COLO668 (cell line): Measurements from ENCODE around the gene SHISA7.
A peak's percentile ranks its signal among the peaks of the same experiment; 100 is the strongest.

Experiments used
- DNase-seq: peaks from one replicate; lab custom pipeline; 2025; ENCODE audit not compliant: unreplicated experiment; lab: John Stamatoyannopoulos, UW

SHISA7 gene

DNA sequence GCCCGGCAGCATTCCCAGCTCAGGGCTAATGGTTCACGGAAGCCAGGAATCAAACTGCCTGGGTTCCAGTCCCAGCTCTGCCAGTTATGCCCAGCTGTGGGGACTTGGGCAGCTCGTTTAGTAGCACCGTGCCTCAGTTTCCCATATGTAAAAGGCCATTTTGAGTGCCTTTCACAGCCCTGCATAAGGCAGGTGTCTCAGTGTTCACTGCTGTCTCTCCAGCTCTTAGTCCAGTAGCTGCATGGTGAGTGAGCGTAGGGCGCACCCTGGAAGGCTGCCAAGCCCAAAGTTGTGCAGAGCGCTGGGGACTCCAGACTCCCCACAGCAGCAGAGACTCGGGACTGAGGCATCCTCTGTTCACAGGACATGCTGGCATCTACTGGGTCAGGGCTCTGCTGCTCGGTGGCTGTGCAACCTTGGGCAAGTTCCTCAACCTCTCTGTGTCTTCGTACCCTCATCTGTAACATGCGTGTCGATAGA is 51.9 kb downstream of the SHISA7 start:
- DNase-seq, result no peak

DNA sequence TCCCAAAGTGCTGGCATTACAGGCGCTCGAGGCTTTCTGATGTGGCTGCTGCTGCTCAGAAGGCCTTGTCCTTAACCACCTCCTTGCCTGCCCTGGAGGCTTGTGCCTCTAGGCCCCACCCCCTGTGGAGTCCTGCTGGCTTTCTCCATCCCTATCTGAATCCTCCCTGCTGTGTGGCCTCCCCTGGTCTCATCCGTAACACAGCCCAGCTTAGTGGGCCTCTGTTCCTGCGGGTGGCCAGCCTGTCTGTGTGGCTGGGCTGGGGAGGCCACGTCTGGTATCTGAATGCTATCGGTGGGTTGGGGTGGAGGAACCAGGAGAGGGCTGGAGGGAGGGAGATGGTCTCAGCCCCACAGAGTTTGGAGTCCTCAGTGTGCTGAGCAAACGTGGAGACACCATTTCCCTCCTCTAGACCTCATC is 52.6 kb downstream of the SHISA7 start:
- DNase-seq, result no peak

DNA sequence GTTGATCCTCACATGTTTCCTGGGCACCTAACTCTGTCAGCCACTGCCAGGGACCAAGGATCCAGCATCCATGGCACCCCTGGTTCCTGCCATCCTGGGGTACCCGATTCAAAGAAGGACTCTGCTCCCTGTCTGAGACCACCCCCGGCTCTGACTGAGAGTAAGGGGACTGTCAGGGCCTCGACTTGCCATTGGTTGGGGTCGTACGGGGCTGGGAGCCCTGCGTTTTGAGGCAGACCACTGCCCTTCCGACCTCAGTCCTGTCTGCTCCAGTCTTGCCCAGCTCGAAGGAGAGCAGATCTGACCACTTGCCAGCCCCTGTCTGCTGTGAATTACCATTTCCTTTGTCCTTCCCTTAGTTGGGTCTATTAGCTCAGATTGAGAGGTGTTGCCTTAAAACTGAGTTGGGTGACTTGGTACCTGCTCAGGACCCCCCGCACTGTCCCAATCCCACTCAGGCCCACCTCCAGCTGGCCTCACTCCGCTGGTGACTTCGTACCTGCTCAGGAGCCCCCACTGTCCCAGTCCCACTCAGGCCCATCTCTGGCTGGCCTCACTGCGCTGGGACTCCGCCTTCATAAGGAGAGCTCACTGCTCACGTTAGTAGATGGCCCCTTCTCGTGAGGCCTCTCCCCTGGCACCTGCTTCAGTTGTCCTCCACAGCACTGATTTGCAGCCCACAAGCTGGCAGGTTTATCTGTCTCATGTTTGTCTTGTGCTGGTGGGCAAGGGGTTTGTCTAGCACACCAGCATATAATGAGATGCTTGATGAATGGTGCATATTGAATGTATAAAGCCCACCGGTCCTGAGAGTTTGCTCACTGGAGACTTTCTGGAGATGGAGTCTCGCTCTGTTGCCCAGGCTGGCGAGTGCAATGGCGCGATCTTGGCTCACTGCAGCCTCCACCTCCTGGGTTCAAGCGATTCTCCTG is 53.4 kb downstream of the SHISA7 start:
- DNase-seq, result no peak

DNA sequence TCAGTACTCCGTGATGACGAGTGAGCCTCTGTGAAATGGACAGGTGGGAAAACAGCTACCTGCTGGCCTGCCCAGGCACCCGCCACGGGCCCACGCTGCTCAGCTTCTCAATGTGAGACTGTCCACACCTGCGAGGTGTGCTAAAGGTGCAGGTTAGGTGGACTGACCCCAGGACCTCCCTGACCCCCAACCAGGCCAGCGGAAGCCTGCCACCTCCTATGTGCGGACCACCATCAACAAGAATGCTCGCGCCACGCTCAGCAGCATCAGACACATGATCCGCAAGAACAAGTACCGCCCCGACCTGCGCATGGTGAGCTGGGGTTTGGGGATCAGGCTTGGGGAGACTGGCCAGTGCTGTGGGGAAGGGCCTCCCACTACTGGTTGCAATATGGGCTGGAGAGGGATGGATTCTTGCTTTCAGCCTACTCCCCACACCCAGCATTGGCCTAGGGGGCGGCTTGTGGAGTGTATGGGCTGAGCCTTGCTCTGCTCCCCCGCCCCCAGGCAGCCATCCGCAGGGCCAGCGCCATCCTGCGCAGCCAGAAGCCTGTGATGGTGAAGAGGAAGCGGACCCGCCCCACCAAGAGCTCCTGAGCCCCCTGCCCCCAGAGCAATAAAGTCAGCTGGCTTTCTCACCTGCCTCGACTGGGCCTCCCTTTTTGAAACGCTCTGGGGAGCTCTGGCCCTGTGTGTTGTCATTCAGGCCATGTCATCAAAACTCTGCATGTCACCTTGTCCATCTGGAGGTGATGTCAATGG is 55.2 kb downstream of the SHISA7 start:
- DNase-seq, result no peak

DNA sequence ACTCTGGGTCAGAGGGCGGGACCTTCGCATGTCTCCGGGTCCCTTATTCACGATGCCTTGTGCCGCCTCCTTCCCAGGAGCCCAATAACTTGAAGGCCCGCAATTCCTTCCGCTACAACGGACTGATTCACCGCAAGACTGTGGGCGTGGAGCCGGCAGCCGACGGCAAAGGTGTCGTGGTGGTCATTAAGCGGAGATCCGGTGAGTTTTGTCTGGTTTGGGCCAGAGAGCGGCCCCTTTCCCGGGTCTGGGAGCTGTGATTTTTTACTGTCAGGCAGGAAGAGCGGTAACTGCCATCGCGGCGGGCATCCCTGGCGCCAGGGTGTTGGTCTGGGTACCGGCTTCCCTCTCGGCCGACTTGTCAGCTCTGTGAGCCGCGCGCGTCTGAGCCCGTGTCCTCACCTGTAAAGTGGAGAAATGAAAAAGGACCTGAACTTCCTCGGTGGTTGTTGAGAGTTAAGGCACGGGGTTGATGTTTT is 56.6 kb downstream of the SHISA7 start:
- DNase-seq, result no peak

DNA sequence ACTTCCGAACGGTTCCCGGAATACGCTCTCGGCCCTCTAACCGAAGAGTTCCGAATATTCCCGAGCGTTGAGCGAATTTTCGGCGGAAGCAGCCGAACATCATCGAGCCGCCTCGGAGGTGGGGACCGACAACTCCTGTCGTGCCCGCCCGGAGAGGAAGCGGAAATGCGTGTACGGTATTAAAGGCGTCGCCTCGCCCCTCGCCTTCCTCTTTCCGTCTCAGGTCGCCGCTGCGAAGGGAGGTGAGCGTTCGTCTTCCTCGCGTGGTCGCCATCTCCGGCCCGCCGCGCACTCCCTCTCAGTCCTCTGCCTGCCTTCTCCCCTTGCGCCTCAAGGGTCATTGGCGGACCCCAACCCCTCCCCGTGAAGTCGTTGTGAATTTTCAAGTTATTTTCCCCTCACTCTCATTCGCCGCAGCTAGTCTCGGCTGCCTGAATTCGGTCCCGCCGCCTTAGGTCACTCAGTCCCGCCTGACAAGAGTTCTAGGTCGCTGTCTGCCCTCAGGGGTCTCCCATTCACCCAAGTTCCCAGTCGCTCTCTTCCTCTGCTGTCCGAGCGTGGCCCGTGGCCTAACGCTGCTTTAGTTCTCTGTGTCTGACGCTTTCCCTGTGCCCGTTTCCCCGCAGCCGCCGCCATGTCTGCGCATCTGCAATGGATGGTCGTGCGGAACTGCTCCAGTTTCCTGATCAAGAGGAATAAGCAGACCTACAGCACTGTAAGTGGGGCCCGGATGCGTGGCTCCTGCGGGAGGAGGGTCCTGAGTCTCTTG is 57.2 kb downstream of the SHISA7 start, which contains the start of gene RPL28:
RPL28 (plus strand) TSS at position 209 of the 769 bp plus-strand sequence; CDS start at position 635, 426 bp downstream.
- peak; percentile 97 for DNase-seq

DNA sequence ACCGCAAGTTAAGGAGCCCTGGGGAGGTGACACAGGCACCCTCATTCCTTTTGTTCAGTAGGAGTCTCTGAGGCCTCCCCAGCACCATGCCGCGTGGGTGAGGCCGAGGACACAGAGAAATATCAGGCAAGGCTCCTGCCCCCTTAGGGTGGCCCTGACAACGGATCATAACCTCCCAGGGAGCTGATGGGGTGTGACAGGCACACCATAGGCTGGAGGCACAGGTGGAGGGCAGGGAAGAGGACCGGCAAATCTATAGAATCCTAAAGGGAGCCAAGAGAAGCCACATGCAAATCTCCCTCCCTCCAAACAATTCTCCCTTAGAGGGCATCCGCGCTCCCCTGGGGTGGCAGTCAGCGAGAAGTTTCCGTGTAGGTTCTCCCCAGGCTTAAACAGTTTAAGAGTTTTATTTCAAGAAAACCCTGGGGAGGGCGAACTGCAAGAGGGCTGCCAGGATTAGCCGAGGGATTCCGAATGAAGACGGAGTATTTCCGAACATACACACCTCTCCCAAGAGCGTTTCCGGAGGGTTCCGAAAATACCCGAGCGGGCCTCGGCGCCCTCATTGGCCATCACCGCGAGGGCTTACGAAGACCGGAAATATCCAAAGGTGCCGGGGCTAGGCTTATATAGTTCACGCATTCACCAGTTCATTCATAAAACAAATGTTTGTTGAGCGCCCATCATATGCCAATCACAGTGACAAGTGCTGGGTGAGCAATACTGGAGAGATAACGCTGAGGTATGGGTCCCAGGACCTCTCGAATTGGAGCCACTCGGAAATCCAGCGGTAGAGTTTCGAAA is 58.0 kb downstream of the SHISA7 start:
- DNase-seq, result peak; percentile 96

DNA sequence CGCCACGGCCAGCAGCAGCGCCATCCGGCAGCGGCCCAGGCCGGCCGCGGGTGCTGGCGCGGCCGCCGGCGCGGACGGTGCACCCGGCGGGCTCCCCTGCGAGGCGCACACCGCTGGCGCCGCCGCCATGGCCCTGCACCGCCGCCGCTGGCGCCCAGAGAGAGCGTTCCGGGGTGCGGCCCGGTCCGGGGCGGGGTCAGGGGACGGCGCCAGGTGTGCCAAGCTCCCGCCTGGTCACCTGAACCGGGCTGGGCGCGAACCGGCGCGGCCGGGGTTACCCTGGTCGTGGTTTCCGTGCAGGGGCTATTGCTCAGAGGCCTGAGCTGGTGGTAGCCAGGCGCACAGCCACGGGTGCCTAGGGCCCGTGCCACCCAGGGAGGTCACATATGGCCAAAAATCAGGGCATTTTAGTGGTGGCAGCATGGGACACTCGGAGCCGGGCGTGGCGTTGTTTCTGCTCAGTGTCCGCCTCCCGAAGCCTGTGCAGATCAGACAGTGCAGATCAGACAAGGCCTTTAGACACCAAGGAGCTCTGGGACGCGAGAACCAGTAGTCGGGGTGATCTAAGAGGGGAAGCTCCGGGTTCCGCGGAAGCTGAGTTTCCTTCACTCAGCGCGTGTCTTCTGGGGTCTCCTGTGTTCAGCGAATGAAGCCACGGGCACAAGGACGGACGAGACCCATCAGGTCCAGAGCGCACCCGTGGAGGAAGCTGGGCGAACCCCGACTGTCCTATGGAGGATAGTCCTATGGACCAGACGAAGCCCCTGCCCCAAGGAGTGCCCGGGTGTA is 58.8 kb downstream of the SHISA7 start, which contains the start of gene TMEM238:
TMEM238 (minus strand) TSS at position 162 of the 789 bp plus-strand sequence; CDS start at position 129, 33 bp downstream.
- DNase-seq, result peak; percentile 82

DNA sequence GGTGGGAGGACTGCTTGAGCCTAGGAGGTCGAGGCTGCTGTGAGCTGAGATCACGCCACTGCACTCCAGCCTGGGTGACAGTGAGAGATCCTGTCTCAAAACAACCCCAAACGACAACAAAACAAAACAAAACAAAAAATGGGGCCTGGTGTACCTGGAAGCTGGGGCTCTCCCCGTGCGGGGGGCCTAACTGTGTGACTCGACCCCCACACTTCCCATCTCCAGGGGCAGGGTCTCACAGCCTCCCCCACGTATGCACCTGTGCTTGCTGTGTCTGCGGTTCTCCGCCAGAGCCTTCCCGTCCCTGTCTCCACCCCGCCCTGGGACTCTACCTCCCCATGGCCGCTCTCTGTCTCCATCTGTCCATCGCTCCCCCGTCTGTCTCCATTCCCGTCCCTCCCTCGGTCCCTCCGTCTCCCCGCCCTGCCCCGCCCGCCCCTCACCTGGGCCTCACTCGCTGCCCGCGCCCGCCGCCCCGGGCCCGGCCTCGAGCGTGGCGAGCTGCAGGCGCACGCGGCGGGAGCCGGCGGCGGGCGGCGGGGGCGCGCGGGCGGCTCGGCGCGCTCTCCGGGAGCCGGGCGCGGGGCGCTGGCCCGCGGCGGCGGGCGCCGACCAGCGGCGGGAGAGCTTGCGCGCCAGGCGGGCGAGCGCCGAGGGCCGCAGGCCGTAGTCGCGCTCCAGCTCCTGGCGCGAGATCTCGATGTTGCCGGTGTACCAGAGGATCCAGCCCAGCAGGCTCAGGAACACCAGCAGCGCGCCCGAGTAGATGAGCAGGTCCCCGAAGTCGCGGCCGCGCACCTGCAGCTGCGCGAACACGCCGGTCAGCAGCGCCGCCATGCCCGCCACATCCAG is 59.6 kb downstream of the SHISA7 start:
- DNase-seq, result peak; percentile 84

DNA sequence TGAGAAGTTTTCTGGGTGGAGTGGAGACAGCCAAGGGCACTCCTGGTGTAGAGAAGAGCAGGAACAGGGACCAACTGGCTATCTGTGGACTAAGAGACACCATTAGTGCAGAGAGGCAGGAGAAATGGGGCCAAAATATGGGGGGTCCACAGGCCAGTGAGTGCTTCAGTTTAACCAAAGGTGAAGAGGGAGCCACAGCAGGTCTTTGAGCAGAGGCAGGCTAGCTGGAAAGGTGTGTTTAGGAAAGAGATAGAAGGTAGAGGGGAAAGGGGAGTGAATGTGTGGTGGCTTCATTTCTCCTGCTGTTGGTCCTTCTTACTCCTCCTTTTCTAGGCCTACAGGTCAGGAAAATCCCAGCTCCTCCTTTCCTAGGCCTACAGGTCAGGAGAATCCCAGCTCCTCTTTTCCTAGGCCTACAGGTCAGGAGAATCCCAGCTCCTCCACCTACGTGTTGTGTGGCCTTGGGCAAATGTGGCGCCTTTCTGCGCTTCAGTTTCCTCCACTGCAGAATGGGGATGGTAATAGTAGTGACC is 60.5 kb downstream of the SHISA7 start:
- DNase-seq, result no peak

DNA sequence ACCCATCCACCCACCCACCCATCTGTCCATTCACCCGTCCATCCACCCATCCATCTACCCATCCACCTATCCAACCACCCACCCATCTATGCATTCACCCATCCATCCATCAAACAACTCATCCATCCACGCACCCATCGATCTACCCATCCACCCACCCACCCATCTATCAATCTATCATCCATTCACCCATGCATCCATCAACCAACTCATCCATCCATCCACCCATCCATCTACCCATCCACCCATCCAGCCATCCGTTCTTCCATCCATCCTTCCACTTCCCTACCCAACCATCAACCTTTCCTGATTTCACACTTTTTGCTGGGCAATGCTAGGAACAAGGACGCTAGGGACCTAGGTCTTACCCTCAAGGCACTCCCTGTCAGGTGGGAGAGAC is 61.1 kb downstream of the SHISA7 start:
- no peak for DNase-seq

DNA sequence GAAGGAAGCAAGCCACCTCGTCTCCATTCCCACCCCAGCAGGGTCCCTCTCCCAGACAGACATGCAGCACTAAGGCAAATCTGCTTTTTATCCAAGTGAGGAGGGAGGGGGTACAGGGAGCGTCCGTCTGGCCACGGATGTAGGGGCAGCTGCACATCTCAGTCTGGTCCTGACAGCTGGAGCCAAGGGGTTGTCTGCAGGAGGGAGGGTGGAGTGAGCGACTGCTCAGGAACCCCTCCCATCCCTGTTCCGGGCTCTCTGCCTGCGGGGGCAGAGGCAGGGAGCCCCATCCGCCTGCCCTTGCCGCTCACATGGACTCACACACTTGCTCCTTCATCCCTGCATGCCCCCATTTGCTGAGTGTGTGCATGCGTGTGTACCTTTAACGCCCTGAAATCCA is 63.9 kb downstream of the SHISA7 start:
- DNase-seq, result no peak
